ENCODE data around the gene DNAI1. TPM values are rescaled to one million over a fixed set of nuclear protein-coding genes. Genes with fewer than 3 reads are reported as not detected.

Gene DNAI1
- total and polyA plus RNA-seq, 2 of the 4 experiments (the other 2 are of a cell fraction) = not detected

- TF ChIP-seq SMC3 (IDR thresholded peaks at IDR 0.05; ENCODE audit: low read depth, low read length) = no peak
- TF ChIP-seq RCOR1 (IDR thresholded peaks at IDR 0.05; ENCODE audit: insufficient replicate concordance, low read length) = no peak
- TF ChIP-seq, protein P1, sequence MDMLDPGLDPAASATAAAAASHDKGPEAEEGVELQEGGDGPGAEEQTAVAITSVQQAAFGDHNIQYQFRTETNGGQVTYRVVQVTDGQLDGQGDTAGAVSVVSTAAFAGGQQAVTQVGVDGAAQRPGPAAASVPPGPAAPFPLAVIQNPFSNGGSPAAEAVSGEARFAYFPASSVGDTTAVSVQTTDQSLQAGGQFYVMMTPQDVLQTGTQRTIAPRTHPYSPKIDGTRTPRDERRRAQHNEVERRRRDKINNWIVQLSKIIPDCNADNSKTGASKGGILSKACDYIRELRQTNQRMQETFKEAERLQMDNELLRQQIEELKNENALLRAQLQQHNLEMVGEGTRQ (IDR thresholded peaks at IDR 0.05; ENCODE audit: low read depth, low read length) = no peak
- TF ChIP-seq RFX5 (IDR thresholded peaks at IDR 0.05; ENCODE audit: low read depth, low read length) = no peak
- no peak for TF ChIP-seq FOS (IDR thresholded peaks at IDR 0.05; ENCODE audit: low read depth, low read length)
- TF ChIP-seq BHLHE40 (IDR thresholded peaks at IDR 0.05; ENCODE audit: low read depth, low read length) = no peak
- TF ChIP-seq NFE2L2 (IDR thresholded peaks at IDR 0.05; ENCODE audit: low read depth, low read length) = no peak
- no peak for TF ChIP-seq POLR2A (IDR thresholded peaks at IDR 0.05; ENCODE audit: low read depth, low read length)
- TF ChIP-seq MAFK (IDR thresholded peaks at IDR 0.05; ENCODE audit: low read depth, low read length) = no peak
- H4K91ac ChIP-seq (ENCODE audit: insufficient read depth, low read depth, low read length) = no peak overlapping the region
- in situ Hi-C loops (cut with MboI; ENCODE audit: low sequenced_read_pairs) (no loop called here), intact Hi-C loops (cut with micrococcal nuclease) (no loop called here), dilution Hi-C loops (cut with HindIII; ENCODE audit: low sequenced_read_pairs, unreplicated experiment) (no loop called here)
- no peak overlapping the region for H2AK9ac ChIP-seq (replicated peaks; ENCODE audit: low read depth, low read length, poor library complexity)
- no peak overlapping the region for H3K56ac ChIP-seq (ENCODE audit: extremely low read depth, insufficient read depth, low read length)
- no peak overlapping the region for H4K5ac ChIP-seq (ENCODE audit: low read depth, low read length)
- CTCF ChIA-PET = interaction anchor here (2.3 kb wide), 1 partner anchor 11 kb away, joined by 6 read pairs; no protein-coding TSS in a partner anchor
- H3K4me1 ChIP-seq (ENCODE audit: control insufficient read depth, insufficient read depth, low read length) = peaks cover 9% of the 10 kb centered on the region; the same call in 1 of the 2 replicates
- DNase-seq (no peak), ATAC-seq (ENCODE audit: low read depth) (no peak)
- no peaks in the 10 kb centered on the region for H4K20me1 ChIP-seq (ENCODE audit: insufficient read depth, low read length)
- no peaks in the 10 kb centered on the region for H3K79me1 ChIP-seq (ENCODE audit: low read depth in 1 of 2, low read length in 2 of 2)
- H3K4me2 ChIP-seq (ENCODE audit: low read depth, low read length) = no peak overlapping the region; the same call in 1 of the 2 replicates
- no peak overlapping the region for H3K4me3 ChIP-seq (ENCODE audit: insufficient read depth, low read depth, low read length)
- no peaks in the 10 kb centered on the region for H3K9me1 ChIP-seq (ENCODE audit: insufficient read depth, low read length)
- POLR2A ChIA-PET (ENCODE audit: unreplicated experiment) = no interaction called here
- H3K23ac ChIP-seq (ENCODE audit: low read depth, low read length) = no peak overlapping the region
- no peak overlapping the region for H3K27ac ChIP-seq (ENCODE audit: insufficient read depth, low read length)
- H3K14ac ChIP-seq (replicated peaks; ENCODE audit: low read depth, low read length) = no peak overlapping the region
- no peak overlapping the region for H3K9ac ChIP-seq (ENCODE audit: low read depth, low read length)
- no peak overlapping the region for H2BK15ac ChIP-seq (ENCODE audit: low read depth, low read length)
- no peak overlapping the region for H2BK20ac ChIP-seq (ENCODE audit: low read depth, low read length)
- H2AK5ac ChIP-seq (ENCODE audit: low read depth, low read length) = no peak overlapping the region
- no TSS peak for BruUV-seq (replicated peaks)
- no peak overlapping the region for H3K18ac ChIP-seq (ENCODE audit: low read depth, low read length)
- WGBS, 2 experiments (ENCODE audit: extremely low coverage in 2 of 2, insufficient read length in 1 of 2) = 71% methylated on average over 1 of the region's 17 CpGs; no CpG with 5 or more reads in 1 of the 2 experiments
- peaks cover 58% of the 10 kb centered on the region for H3K27me3 ChIP-seq (ENCODE audit: control insufficient read depth, insufficient read depth, low read length)
- H3K9me3 ChIP-seq (ENCODE audit: control insufficient read depth, insufficient read depth, low read length) = peaks cover 3% of the 10 kb centered on the region; the same call in 1 of the 2 replicates
- no peak overlapping the region for H2BK5ac ChIP-seq (ENCODE audit: low read depth, low read length, poor library complexity, severe bottlenecking)
- H2AFZ ChIP-seq (replicated peaks; ENCODE audit: low read length, poor library complexity) = no peak overlapping the region
- H3K36me3 ChIP-seq (ENCODE audit: control insufficient read depth, insufficient read depth, low read length) = no peaks in the 10 kb centered on the region
- no peak overlapping the region for H4K8ac ChIP-seq (ENCODE audit: low read depth in 2 of 2, low read length in 2 of 2)
- no peak overlapping the region for H2BK120ac ChIP-seq (ENCODE audit: low read depth, low read length)
- no peak overlapping the region for H3K4ac ChIP-seq (ENCODE audit: low read depth, low read length)
Observed at GRCh38 chr9:34558919-34559623, 100.5 kb downstream of the DNAI1 start.

All from IMR-90 (cell line).